GM21786 (cell line): ENCODE results near the gene KIF21A.
A peak's percentile ranks its signal among the peaks of the same experiment; 100 is the strongest.

Experiments used
- ATAC-seq: cut with Tn5 transposase; IDR thresholded peaks from one replicate; pipeline ENCODE4 v1.9.1; 2021; ENCODE audit not compliant: unreplicated experiment

Gene KIF21A

GRCh38 chr12:39440101-39440500 lies 2.8 kb downstream of the KIF21A start:
- no peak for ATAC-seq

DNA sequence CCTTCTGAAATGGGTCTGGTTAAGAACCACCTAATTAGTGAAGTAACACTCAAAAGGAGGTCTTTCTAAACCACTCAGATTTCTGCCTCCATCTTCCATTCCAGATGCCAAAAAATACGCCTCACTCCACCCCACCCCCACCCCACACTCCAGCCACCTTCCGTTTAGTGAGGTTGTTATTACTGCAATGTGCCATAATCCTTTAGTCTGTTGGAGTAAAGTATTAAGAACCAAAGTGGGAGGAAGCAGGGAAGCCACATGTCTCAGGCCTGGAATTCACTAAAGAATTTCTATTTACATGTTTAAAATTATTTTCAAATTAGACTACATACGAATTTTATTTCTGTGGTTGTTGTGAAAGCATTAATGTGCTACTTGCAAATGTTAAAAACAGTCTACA lies 7.4 kb downstream of the KIF21A start:
- ATAC-seq = no peak

- no peak for ATAC-seq
These were observed 11.1 kb downstream of the KIF21A start for GRCh38 chr12:39431797-39432196.

GRCh38 chr12:39431002-39431796 lies 11.7 kb downstream of the KIF21A start:
- no peak for ATAC-seq

DNA sequence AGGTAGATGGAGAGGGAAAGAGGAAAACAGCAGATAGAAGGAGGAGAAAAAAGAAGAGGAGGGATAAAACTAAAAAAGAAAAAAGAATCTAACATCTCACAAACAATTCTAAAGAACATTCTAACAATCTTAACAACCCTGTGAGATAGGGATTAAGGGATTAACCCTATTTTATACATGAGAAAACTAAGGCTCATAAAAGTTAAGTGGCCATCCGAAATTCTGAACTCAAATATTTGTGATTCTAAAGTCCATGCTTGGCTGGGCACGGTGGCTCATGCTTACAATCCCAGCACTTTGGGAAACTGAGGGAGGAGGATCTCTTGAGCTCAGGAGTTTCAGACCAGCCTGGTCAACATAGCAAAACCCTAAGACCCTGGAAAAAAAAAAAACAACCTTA lies 13.1 kb downstream of the KIF21A start:
- no peak for ATAC-seq

DNA sequence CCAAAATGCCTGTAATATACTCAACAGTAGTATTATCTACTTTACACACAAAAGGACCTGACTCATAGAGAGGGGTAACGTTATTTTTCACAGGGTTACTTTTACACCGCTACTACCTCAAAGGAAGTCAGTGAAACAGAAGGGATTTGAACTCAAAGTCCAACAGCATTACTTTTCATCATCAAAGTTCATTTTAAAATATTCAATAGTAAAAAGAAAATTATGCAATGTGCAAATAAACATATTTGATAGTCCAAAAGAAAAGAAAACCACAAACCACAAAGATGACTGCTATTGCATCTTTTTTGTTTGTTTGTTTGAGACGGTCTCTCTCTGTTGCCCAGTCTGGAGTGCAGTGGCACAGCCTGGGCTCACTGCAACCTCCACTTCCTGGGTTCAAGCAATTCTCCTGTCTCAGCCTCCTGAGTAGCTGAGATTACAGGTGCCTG lies 15.5 kb downstream of the KIF21A start:
- ATAC-seq = no peak

GRCh38 chr12:39426636-39427240 lies 16.2 kb downstream of the KIF21A start:
- no peak for ATAC-seq

DNA sequence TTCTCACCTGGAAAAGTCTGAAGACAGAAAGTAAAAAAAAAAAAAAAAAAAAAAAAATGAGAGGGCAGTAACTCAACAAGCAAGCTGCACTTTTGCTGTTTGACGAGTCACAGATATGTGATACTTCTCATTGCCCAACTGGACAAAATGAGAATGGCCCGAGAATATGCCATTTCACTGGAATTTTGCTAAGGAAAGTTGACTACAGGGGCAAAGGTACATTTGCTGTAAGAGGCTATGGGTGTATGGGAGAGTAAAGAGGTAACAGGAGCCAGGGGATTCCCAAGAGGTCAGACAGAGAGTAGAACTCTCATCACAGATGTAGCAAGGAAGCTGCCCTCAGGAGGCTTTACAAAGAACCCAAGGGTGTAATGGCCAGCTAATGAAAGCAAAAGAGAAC lies 22.9 kb downstream of the KIF21A start:
- no peak for ATAC-seq

GRCh38 chr12:39419471-39419870 lies 23.4 kb downstream of the KIF21A start:
- ATAC-seq = no peak

DNA sequence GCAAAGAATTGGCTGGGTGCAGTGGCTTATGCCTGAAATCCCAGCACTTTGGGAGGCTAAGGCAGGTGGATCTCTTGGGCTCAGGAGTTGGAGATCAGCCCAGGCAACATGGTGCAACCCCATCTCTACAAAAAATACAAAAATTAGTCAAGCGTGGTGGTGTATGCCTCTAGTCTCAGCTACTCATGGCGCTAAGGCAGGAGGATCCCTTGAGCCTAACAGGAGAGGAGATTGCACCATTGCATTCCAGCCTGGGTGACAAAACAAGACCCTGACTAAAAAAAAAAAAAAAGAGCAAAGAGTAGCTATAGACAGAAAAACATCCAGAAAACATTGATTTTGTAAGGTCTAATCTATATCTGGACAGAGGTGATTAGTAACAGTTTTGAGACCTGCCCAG lies 25.0 kb downstream of the KIF21A start:
- ATAC-seq = no peak

GRCh38 chr12:39413836-39414771 lies 28.8 kb downstream of the KIF21A start:
- ATAC-seq = peak; percentile 57

- no peak for ATAC-seq
These were observed 30.7 kb downstream of the KIF21A start for GRCh38 chr12:39412210-39412609.

DNA sequence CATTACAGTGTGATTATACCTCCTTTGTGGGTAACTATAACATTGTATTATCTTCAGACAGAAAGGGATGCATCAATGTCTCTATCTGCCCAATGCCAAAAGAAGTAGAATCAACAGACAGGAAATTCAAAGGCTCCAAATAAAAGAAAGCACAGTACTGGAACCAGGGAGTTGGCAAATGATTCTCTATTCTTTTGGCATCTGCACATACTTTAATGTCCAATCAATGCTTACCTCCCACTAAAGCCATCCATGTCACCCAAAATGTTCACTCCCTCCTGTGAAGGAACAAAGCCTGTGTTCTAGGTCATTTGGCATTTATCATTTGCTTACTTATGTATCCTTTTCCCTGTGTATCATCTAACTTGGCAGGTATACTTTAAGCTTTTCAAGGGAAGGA lies 36.7 kb downstream of the KIF21A start:
- ATAC-seq = no peak

DNA sequence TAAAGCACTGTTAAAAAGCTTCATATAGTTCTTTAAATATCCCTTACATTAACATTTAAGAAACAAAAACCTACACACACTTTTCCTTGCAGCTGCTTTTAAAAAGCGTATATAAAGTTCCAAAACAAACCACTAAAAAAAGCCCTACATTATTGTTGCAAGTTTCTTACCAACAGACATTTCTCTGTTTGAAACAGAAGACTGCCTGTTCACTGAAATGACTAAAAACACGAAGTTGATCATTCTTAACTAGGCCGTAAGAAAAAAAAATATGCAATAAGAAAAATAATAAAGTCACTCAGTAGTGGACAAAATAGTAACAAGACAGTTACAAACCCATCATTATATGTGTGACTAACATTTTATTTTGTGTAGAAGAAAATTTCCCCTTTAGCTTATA lies 37.3 kb downstream of the KIF21A start:
- ATAC-seq = no peak

- no peak for ATAC-seq
These were observed 38.9 kb downstream of the KIF21A start for GRCh38 chr12:39404000-39404399.

- no peak for ATAC-seq
These were observed 39.5 kb downstream of the KIF21A start for GRCh38 chr12:39403376-39403775.

GRCh38 chr12:39402922-39403321 lies 40.0 kb downstream of the KIF21A start:
- peak; percentile 45 for ATAC-seq

GRCh38 chr12:39401459-39401858 lies 41.5 kb downstream of the KIF21A start:
- ATAC-seq = no peak

DNA sequence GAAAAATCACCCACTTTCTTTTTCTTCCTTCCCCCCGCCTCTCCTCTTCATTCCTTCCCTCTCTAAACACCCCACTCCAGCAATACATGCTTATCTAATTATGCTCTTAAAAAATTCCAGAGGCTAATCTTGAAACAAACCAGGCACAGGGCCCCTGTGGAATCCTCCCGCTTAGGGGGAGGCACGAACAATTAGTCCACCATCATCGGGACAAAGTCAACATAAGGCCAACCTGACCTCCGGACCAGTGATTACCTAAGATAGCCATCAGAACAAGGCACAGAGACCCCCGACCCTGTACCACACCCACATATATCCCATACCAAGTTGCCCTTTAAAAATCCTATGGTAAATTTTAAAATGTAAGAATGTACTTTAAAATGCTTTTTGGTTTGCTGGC lies 47.1 kb downstream of the KIF21A start:
- ATAC-seq = no peak

- no peak for ATAC-seq
These were observed 49.0 kb downstream of the KIF21A start for GRCh38 chr12:39393890-39394289.

DNA sequence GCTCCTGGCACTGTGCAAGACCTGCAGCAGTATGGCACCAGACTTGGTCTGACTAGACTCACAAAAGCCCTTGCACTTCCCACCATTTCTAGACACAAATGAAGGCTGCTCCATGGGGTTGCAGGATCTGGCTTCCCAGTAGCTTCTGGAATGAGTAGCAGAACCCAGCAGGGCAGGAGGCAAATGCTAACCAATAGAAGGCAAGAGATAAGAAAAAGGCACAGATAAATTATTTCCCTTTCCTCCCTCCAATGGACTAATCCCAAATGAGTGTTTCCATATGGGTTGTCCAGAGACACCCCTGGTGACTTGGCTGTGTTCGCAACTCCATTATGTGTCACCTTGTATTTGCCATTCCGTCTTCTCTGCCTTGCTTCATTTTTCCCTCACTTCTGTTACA lies 49.7 kb downstream of the KIF21A start:
- ATAC-seq = no peak
